ENCODE results near the gene DNAH7.

DNA sequence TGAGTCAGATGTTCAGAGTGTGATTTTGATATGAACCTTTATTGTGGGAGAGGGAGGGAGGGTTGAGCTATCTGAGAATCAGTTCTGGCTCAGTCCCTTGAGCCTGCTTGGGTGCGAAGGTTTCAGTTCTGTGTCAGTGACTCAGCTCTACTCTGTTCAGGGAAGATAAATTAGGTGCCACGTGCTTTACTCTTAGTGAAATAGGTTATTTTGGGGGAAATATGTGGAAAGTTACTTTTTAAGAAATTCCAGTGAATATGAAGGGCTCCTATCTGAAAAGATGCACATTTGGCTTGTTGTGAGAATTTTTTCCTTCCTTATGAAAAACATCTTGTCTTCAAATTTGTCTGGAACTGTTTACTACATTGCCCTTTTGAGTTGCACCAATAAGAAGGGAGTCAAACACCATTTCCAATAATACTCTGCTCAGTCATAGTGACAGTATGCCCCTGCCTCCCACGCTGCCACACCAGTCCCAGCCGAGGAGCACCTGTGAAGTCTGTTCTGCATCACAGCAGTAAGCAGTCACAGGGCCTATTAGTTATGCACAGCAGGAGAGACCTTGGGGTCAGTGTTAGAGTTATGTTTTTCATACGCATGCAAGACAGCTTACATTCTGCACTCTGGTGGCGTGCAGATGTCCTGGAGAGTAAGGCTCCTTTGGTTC, 32.8 kb upstream of the DNAH7 start:
- TF ChIP-seq, protein P1, sequence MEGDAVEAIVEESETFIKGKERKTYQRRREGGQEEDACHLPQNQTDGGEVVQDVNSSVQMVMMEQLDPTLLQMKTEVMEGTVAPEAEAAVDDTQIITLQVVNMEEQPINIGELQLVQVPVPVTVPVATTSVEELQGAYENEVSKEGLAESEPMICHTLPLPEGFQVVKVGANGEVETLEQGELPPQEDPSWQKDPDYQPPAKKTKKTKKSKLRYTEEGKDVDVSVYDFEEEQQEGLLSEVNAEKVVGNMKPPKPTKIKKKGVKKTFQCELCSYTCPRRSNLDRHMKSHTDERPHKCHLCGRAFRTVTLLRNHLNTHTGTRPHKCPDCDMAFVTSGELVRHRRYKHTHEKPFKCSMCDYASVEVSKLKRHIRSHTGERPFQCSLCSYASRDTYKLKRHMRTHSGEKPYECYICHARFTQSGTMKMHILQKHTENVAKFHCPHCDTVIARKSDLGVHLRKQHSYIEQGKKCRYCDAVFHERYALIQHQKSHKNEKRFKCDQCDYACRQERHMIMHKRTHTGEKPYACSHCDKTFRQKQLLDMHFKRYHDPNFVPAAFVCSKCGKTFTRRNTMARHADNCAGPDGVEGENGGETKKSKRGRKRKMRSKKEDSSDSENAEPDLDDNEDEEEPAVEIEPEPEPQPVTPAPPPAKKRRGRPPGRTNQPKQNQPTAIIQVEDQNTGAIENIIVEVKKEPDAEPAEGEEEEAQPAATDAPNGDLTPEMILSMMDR (IDR thresholded peaks at IDR 0.05) = no peak
- TF ChIP-seq POLR2A (IDR thresholded peaks at IDR 0.05) = no peak

All from testis (tissue), 2 donors.